Measurements from ENCODE around the gene ATP6V0A1.
A peak's percentile ranks its signal among the peaks of the same experiment; 100 is the strongest.

GRCh38 chr17:42458497-42459255 is at the start of gene ATP6V0A1:
- TF ChIP-seq SUZ12 (IDR thresholded peaks at IDR 0.05; ENCODE audit: extremely low read depth, insufficient read depth, insufficient read length), result no peak
- no peak for TF ChIP-seq ZNF274 (IDR thresholded peaks at IDR 0.05; ENCODE audit: low read depth, low read length)
- TF ChIP-seq YY1 (IDR thresholded peaks at IDR 0.05; ENCODE audit: insufficient read depth, insufficient read length), result peak; percentile 67

Measured in NT2/D1 (cell line).